HL-60 (cell line): Measurements from ENCODE around the gene ZSCAN22.

Source experiments
- DNase-seq, 2 experiments: peaks; one replicate each; pipeline ENCODE4 v3.0.0-alpha.2; 2010 to 2020; ENCODE audit warnings: low read depth in 1 of 2, low spot score in 1 of 2
- H3K27ac ChIP-seq: fragments of 250-450 bp; sonication (Bioruptor Pico); replicated peaks from 2 replicates; pipeline ENCODE4 v1.5.1; 2020; ENCODE audit warnings: mild to moderate bottlenecking, moderate library complexity
- H3K27me3 ChIP-seq: fragments of 250-450 bp; sonication (Bioruptor Pico); 2 replicates; pipeline ENCODE4 v1.5.1; 2021; ENCODE audit warnings: mild to moderate bottlenecking, moderate library complexity; ENCODE audit not compliant: insufficient read depth, poor library complexity, severe bottlenecking
- H3K4me3 ChIP-seq: replicated peaks from 2 replicates; pipeline ENCODE4 v1.5.1; 2011; ENCODE audit warnings: mild to moderate bottlenecking, control low read depth, low read length; ENCODE audit not compliant: insufficient read depth
- GABPA ChIP-seq: IDR thresholded peaks from 2 replicates; pipeline ENCODE4 v1.6.1; 2012; ENCODE audit warnings: low read depth
- POLR2AphosphoS5 ChIP-seq: IDR thresholded peaks from 2 replicates; pipeline ENCODE4 v1.6.1; 2012; ENCODE audit warnings: low read depth
- SPI1 ChIP-seq: IDR thresholded peaks from 2 replicates; pipeline ENCODE4 v1.6.1; 2012; ENCODE audit warnings: low read depth, mild to moderate bottlenecking, borderline replicate concordance
- TF ChIP-seq, protein P1 (sequence below): IDR thresholded peaks from 2 replicates; pipeline ENCODE4 v1.6.1; 2012; ENCODE audit warnings: low read depth; ENCODE audit not compliant: insufficient replicate concordance
- TF ChIP-seq, protein P2 (sequence below): IDR thresholded peaks from one replicate; pipeline ENCODE4 v1.5.1; 2011; ENCODE audit warnings: low read length, control low read depth, inconsistent platforms; ENCODE audit not compliant: insufficient read depth

Gene ZSCAN22

DNA sequence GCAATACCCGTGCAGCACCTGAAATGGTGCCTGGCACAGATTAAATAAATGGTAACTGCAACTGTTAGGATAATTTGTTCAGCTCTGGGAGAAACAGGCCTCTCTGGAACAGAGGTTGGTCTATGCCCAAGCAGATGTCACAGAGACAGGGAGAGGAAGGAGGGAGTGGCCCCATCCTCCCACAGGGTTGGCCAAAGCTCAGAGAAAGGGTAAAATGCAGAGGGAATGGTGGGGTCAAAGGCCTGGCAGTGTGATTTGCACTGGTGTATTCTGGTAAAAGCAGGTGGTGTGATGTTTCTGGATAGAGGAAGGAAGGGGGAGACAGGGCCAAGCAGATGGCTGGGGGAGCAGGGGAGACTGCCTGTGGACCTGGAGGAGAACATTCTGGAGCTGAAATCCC is 9.4 kb downstream of the ZSCAN22 start:
- no peaks in the 10 kb centered on the region for H3K27me3 ChIP-seq
- no peak overlapping the region for H3K27ac ChIP-seq
- TF ChIP-seq, protein P1, sequence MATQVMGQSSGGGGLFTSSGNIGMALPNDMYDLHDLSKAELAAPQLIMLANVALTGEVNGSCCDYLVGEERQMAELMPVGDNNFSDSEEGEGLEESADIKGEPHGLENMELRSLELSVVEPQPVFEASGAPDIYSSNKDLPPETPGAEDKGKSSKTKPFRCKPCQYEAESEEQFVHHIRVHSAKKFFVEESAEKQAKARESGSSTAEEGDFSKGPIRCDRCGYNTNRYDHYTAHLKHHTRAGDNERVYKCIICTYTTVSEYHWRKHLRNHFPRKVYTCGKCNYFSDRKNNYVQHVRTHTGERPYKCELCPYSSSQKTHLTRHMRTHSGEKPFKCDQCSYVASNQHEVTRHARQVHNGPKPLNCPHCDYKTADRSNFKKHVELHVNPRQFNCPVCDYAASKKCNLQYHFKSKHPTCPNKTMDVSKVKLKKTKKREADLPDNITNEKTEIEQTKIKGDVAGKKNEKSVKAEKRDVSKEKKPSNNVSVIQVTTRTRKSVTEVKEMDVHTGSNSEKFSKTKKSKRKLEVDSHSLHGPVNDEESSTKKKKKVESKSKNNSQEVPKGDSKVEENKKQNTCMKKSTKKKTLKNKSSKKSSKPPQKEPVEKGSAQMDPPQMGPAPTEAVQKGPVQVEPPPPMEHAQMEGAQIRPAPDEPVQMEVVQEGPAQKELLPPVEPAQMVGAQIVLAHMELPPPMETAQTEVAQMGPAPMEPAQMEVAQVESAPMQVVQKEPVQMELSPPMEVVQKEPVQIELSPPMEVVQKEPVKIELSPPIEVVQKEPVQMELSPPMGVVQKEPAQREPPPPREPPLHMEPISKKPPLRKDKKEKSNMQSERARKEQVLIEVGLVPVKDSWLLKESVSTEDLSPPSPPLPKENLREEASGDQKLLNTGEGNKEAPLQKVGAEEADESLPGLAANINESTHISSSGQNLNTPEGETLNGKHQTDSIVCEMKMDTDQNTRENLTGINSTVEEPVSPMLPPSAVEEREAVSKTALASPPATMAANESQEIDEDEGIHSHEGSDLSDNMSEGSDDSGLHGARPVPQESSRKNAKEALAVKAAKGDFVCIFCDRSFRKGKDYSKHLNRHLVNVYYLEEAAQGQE, result no peak
- TF ChIP-seq POLR2AphosphoS5 (no peak), GABPA (no peak), SPI1 (no peak)
- TF ChIP-seq, protein P2, sequence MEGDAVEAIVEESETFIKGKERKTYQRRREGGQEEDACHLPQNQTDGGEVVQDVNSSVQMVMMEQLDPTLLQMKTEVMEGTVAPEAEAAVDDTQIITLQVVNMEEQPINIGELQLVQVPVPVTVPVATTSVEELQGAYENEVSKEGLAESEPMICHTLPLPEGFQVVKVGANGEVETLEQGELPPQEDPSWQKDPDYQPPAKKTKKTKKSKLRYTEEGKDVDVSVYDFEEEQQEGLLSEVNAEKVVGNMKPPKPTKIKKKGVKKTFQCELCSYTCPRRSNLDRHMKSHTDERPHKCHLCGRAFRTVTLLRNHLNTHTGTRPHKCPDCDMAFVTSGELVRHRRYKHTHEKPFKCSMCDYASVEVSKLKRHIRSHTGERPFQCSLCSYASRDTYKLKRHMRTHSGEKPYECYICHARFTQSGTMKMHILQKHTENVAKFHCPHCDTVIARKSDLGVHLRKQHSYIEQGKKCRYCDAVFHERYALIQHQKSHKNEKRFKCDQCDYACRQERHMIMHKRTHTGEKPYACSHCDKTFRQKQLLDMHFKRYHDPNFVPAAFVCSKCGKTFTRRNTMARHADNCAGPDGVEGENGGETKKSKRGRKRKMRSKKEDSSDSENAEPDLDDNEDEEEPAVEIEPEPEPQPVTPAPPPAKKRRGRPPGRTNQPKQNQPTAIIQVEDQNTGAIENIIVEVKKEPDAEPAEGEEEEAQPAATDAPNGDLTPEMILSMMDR, result no peak
- no peak for DNase-seq
- H3K4me3 ChIP-seq, result no peak overlapping the region

DNA sequence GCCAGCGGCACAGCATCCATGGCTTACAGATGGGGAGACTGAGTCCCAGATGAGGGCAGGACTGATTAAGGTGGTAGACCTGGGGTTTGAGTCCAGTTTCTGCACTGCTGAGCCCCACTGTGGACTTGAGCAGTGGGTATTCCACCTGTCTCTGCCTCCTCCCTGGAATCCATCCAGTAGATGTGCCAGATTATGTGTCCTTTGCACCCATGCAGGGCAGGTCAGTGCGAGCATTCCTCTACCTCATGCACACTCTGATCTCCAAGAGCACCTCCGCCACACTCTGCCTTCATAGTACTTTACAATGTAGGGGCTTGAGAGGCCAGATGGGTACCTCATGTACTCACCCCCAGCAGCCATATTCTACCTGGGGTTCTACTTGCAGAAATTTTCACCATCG is 10.0 kb downstream of the ZSCAN22 start:
- no peak for DNase-seq
- Histone ChIP-seq H3K27ac (no peak overlapping the region), H3K27me3 (no peaks in the 10 kb centered on the region), H3K4me3 (no peak overlapping the region)
- TF ChIP-seq GABPA (no peak), POLR2AphosphoS5 (no peak), SPI1 (no peak)
- TF ChIP-seq, protein P2, result no peak
- TF ChIP-seq, protein P1, result no peak

DNA sequence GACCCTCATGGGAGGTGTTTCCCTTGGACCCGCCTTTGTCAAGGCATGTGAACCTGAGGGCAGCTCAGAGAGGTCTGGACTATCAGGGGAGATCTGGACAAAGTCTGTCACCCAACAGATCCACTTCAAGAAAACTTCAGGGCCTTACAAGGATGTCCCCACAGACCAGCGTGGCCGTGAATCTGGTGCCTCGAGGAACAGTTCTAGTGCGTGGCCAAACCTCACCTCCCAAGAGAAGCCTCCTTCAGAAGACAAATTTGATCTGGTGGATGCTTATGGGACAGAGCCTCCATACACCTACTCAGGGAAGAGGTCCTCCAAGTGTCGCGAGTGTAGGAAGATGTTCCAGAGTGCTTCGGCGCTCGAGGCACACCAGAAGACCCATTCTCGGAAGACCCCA is 11.5 kb downstream of the ZSCAN22 start:
- no peak overlapping the region for H3K4me3 ChIP-seq
- no peak for DNase-seq
- TF ChIP-seq POLR2AphosphoS5 (no peak), SPI1 (no peak), GABPA (no peak)
- TF ChIP-seq, protein P2, result no peak
- TF ChIP-seq, protein P1, result no peak
- no peaks in the 10 kb centered on the region for H3K27me3 ChIP-seq
- H3K27ac ChIP-seq, result no peak overlapping the region
